ENCODE results near the gene GLB1L3. TPM values are rescaled to one million over a fixed set of nuclear protein-coding genes. Genes with fewer than 3 reads are reported as not detected.

The GLB1L3 gene
- total RNA-seq, 1 donor from 2014 or later: not detected

DNA sequence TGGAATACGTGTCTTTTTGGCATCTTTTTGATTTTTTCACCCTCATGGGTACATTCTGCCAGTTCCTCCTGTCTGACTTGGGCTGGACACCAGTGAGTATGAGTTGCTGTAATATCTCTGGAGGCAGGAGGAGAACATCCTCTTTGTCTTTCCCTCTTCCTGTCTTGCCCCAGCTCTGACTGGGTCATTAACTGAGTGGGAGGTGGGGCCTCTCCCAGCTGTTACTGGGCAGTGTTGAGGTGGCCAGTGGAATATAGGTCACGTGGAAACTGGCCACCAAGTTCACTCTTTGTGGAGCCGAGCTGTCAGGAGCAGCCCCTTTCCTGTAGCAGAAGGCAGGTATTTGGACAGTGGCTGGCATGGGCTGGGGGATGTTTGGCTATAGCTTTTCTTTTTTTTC is 57.8 kb downstream of the GLB1L3 start:
- Histone ChIP-seq H3K36me3 (no peaks in the 10 kb centered on the region), H3K27me3 (ENCODE audit: low read depth) (peaks cover 85% of the 10 kb centered on the region), H3K9me3 (replicated peaks) (no peaks in the 10 kb centered on the region), H3K27ac (replicated peaks) (no peak overlapping the region), H3K4me1 (peaks cover 19% of the 10 kb centered on the region), H3K4me3 (no peak overlapping the region)
- no peak for DNase-seq
- intact Hi-C loops (cut with micrococcal nuclease): no loop called here
- TF ChIP-seq, protein P1, sequence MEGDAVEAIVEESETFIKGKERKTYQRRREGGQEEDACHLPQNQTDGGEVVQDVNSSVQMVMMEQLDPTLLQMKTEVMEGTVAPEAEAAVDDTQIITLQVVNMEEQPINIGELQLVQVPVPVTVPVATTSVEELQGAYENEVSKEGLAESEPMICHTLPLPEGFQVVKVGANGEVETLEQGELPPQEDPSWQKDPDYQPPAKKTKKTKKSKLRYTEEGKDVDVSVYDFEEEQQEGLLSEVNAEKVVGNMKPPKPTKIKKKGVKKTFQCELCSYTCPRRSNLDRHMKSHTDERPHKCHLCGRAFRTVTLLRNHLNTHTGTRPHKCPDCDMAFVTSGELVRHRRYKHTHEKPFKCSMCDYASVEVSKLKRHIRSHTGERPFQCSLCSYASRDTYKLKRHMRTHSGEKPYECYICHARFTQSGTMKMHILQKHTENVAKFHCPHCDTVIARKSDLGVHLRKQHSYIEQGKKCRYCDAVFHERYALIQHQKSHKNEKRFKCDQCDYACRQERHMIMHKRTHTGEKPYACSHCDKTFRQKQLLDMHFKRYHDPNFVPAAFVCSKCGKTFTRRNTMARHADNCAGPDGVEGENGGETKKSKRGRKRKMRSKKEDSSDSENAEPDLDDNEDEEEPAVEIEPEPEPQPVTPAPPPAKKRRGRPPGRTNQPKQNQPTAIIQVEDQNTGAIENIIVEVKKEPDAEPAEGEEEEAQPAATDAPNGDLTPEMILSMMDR (IDR thresholded peaks at IDR 0.05; ENCODE audit: borderline replicate concordance): no peak

DNA sequence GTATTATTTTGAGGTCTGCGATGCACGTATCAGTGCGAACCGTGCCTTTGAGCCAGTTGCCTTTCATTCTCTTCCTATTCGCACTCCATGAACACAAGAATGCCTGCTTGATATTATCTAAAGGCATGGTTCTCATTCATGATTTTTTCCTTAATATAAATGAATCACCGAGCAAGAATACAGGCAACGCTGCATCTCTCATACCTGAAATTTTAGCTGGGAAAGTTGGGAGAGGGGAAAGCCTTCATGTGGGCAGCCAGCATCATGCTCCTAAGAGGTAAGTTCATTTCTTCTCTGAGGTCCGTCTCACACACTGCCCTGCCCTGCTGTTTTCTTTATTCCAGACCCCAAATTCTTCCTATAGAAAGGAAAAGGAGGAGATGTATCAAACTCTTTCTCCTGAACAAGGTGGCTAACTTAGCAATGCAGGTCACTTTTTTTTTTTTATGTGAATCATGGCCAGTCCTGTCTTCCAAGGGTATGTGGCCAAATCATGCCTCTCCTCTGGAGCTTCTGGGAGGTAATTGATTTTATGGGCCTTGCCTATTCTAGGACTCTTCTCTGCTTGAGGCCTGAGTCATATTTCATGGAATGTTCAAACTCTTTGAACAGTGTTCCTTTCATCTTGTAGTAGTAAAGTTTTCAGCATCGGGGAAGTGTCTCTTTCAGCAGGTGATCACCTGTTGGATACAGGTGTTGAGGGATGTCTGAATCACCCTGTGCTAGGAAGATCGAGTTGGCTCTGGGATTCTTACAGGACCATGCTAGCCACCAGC is 58.8 kb downstream of the GLB1L3 start:
- Histone ChIP-seq H3K27me3 (ENCODE audit: low read depth) (peaks cover 79% of the 10 kb centered on the region), H3K36me3 (no peaks in the 10 kb centered on the region), H3K9me3 (replicated peaks) (no peaks in the 10 kb centered on the region), H3K27ac (replicated peaks) (no peak overlapping the region), H3K4me3 (no peak overlapping the region), H3K4me1 (peaks cover 19% of the 10 kb centered on the region)
- TF ChIP-seq, protein P1 (IDR thresholded peaks at IDR 0.05; ENCODE audit: borderline replicate concordance): no peak
- intact Hi-C loops (cut with micrococcal nuclease): no loop called here
- DNase-seq: no peak

DNA sequence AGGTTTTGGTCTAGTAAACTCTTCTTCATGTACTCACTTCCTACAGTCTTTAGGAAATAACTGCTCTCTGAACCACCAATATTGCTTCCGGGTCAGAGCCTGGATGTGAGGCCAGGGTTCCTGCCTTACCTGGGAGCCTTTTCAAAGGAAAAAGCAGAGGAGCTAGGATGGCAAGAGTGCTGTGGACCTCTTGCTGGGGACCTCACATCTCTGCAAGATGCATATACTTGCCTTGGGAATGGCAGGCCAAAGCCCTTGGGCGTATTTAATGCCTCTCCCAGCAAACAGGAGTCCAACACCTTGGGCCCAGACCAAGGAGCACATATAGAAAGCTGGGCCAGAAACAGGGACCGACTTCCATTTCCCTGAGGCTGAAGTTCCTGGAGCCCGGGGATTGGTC is 60.9 kb downstream of the GLB1L3 start:
- Histone ChIP-seq H3K9me3 (replicated peaks) (no peaks in the 10 kb centered on the region), H3K4me1 (peaks cover 6% of the 10 kb centered on the region), H3K4me3 (no peak overlapping the region), H3K27ac (replicated peaks) (no peak overlapping the region), H3K36me3 (no peaks in the 10 kb centered on the region), H3K27me3 (ENCODE audit: low read depth) (peaks cover 67% of the 10 kb centered on the region)
- intact Hi-C loops (cut with micrococcal nuclease): no loop called here
- TF ChIP-seq, protein P1 (IDR thresholded peaks at IDR 0.05; ENCODE audit: borderline replicate concordance): no peak
- DNase-seq: no peak

DNA sequence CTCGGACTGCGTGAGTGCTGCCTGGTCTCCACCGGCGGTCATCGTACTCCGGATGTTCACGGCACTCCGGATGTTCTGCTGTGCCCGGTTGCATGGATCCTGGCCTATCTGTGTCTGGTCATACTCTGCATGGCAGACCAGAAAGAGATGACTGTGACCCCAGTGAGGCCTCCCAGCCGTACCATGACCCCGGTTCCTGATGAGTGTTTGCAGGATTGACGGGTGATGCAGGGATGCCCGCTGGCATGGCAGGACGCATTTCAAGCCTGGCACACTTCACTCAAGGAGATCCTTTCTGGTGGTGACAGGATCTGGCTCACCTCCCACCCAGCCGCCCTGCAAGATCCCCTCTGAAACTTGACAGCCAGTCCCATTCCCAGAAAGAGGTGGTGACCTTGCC is 61.9 kb downstream of the GLB1L3 start:
- Histone ChIP-seq H3K27me3 (ENCODE audit: low read depth) (peaks cover 67% of the 10 kb centered on the region), H3K27ac (replicated peaks) (no peak overlapping the region), H3K4me1 (no peaks in the 10 kb centered on the region), H3K36me3 (no peaks in the 10 kb centered on the region), H3K4me3 (no peak overlapping the region), H3K9me3 (replicated peaks) (no peaks in the 10 kb centered on the region)
- intact Hi-C loops (cut with micrococcal nuclease): no loop called here
- no peak for DNase-seq
- TF ChIP-seq, protein P1 (IDR thresholded peaks at IDR 0.05; ENCODE audit: borderline replicate concordance): no peak

DNA sequence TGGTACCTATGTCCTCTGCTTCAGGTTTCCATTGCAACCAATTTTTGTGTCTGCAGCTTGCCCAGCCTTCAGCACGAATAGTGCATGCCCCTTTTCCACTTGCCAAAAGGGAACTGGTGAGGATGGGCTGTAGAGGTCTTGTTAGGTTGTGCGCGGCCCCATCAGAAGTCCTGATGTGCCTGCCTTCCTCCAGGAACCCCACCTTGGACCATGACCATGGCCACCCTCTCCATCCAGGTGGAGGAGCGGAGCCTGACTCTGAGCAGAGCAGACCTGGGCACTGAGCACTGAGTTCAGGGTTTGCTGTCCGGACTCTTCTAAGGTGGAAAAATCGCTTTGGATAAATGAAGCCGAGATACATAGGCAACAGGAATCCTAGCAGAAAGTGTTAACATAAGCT is 62.5 kb downstream of the GLB1L3 start:
- no peaks in the 10 kb centered on the region for H3K4me1 ChIP-seq
- no peaks in the 10 kb centered on the region for H3K9me3 ChIP-seq (replicated peaks)
- DNase-seq: no peak
- intact Hi-C loops (cut with micrococcal nuclease): no loop called here
- H3K4me3 ChIP-seq: no peak overlapping the region
- no peaks in the 10 kb centered on the region for H3K36me3 ChIP-seq
- H3K27me3 ChIP-seq (ENCODE audit: low read depth): peaks cover 67% of the 10 kb centered on the region
- TF ChIP-seq, protein P1 (IDR thresholded peaks at IDR 0.05; ENCODE audit: borderline replicate concordance): no peak
- H3K27ac ChIP-seq (replicated peaks): no peak overlapping the region

All from left ventricle myocardium inferior (tissue), 1 donor.